Daoy (cell line): Measurements from ENCODE around the gene TMEM196. TPM values are rescaled to one million over a fixed set of nuclear protein-coding genes. Genes with fewer than 3 reads are reported as not detected.
A peak's percentile ranks its signal among the peaks of the same experiment; 100 is the strongest.
"Not testable (repeated sequence)": the region's sequence is repeated elsewhere in the genome, so short reads cannot be mapped to it uniquely, and the experiment has no call there.

ENCODE experiments used
- DNase-seq: peaks from one replicate; pipeline ENCODE4 v3.0.0-alpha.2; 2015; ENCODE audit warnings: low read depth
- total RNA-seq: library from RNA; depleted of rRNA; stranded (reverse); fragments of >200 nt; shearing (Covaris generic); gene quantifications from 2 replicates; pipeline ENCODE4 v1.2.3, GENCODE V29; 2014; rRNA removed

The TMEM196 gene
- total RNA-seq, 1 experiment from 2014 or later = not detected

DNA sequence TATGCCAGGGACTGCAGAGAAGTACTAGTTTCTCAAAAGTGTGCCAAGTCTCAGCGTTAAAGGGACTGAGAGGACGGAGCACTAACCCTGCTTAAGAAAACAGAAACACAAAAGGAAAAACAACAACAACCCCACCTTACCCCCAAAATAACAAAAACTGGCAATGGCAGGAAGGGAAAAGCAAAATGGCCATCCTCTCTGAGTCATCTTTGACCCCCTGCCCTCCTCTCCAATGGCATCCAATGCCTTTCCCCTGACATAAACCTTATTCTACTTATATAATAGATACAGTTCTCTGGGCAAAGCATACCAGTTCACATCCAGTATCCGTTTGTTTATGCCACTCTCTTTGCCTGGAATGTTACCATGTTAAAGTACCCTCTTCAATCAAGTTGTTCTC is 66.2 kb downstream of the TMEM196 start:
- peak; percentile 53 for DNase-seq

DNA sequence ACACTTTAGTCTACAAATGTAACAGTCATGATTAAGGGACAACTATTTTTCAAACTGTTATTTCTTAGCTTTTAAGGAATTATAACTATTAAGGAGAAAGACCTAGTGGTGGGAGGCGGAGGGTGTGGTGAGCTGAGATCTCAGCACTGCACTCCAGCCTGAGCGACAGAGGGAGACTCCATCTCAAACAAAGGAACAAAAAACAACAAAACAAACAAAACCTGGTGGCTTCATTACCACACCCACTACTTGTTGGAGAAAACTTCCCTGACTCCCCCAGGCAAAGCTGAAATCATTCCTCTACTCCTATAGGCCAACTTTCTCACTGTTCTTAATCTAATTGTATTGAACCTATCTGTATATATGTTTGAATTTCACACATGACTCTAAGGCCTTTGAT is 67.8 kb downstream of the TMEM196 start:
- no peak for DNase-seq

DNA sequence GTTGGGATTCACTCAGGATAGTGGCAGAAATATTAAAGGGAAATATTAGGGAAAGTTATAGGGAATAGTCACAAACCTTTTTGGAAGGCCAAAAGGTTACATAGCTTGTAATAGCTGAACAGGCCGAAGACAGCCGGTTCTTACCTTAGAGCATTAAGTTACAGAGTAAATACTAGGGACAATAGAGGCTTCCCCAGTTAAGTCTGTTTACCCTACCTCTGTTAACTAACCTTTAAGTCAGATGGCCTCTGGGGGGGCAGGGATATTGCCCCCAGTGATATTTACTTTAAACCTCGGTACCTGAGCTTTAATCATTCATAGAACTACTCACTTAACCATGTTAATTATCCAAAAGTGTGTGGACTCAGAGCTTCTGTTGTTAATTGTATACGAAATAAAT is 71.9 kb downstream of the TMEM196 start:
- no peak for DNase-seq

DNA sequence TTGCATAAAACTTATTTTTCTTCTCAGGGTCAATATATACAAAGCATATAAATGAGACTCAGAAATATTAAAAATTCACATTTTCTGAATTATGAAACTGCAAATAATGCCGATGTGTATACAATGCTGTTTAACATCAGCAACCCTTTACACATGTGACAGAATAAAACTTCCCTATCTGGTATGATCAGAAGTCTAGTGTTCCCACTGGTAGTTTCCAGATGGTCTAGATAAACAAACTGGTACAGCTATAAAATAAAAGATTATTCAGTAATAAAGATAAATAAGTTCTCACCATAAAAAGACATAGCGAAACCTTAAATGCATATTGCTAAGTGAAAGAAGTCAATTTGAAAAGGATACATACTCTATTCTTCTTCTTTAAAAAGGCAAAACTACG is 72.5 kb downstream of the TMEM196 start:
- DNase-seq = no peak

DNA sequence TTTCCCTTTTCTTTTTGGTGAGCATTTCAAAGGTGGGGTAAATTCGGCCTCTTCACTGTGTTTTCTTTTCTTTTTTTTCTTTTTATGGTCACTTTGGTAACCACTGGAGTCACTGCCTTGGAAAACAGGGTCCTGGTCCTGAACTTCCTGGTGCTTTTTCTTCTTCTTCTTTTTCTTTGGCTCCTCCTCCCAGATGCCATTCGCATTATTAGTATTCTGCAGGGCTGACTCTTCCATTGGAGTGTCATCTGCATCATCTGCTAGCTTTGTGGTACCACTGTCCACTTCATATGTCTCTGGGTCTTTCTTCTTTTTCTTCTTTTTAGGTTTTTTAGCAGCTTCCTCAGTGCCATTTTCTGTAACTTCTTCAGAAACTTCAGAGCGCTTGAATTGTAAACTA is 75.1 kb downstream of the TMEM196 start:
- no peak for DNase-seq

DNA sequence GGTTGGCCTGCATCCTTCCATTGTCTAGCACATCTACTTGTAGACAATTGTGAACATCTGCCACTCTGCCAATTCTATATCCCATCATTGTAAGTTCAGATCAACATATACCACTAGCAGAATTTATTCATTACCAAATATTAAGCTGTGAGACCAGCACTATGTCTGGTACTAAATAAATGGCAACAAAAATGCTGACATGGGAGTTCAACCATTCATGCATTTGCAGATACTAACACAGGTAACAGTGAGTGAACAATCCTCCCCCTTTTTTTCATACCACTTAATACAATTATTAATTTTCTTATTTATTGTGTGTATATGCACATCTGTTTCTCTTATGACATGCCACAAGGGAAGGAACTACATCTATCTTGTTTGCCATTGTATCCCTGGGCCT is 76.5 kb downstream of the TMEM196 start:
- DNase-seq = no peak

DNA sequence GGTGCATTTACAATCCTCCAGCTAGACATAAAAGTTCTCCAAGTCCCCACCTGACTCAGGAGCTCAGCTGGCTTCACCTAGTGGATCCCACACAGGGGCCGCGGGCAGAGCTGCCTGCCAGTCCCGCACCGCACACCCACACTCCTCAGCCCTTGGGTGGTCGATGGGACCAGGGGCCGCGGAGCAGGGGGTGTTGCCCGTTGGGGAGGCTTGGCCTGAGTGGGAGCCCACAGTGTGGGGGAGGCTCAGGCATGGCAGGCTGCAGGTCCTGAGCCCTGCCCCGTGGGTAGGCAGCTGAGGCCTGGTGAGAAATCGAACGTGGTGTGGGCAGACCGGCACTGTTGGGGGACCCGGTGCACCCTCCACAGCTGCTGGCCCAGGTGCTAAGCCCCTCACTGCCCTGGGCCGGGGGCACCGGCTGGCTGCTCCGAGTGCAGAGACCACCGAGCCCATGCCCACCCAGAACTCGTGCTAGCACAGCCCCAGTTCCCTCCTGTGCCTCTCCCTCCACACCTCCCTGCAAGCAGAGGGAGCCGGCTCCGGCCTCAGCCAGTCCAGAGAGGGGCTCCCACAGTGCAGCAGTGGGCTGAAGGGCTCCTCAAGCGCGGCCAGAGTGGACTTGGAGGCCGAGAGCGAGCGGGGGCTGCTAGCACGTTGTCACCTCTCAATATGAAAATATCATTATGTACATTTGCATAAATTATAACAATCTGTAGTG is 81.1 kb downstream of the TMEM196 start:
- DNase-seq = no peak

DNA sequence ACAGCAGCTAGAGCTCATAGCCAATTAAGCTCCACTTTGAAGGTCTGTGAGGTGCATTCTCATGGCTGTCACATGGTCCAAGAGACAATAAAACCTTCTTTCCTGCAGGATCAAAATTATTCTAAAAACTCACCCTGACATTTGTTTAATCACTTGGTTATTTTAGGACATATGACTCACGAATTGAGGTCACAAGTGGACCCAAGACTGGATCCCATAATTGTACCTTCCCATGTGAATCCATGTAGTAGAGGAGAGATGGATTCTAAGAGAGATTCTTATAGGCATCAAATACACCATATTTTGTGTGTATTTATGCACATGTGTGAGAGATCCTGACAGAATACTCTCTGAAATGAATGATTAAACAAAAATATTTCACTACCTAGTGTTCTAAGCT is 82.7 kb downstream of the TMEM196 start:
- DNase-seq = no peak

DNA sequence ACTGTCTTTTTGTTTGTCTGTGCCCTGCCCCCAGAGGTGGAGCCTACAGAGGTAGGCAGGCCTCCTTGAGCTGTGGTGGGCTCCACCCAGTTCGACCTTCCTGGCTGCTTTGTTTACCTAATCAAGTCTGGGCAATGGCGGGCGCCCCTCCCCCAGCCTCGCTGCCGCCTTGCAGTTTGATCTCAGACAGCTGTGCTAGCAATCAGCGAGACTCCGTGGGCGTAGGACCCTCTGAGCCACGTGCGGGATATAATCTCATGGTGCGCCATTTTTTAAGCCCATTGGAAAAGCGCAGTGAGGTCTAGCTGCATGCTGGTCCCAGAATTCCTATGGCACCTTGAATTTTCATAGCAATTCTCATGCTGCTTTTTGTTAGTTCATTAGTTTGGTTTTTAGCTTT is 84.3 kb downstream of the TMEM196 start:
- not testable (repeated sequence) for DNase-seq

DNA sequence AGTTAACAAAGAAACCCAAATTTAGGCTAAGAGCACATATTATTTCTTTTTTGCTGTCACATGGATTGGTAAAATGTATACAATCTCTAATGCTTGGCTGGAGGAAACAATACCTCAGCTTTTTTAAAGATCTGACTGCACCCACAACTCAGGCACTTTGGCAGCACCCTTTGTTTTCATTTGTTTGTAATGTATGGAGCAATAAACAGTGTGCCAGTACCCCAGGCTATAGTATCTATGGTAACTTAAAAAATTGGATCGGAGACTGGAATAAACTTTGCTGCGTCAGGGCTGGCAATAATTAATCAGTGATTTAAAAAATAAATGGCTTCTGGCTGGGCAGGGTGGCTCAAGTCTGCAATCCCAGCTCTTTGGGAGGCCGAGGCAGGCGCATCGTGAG is 91.8 kb downstream of the TMEM196 start:
- DNase-seq = no peak

DNA sequence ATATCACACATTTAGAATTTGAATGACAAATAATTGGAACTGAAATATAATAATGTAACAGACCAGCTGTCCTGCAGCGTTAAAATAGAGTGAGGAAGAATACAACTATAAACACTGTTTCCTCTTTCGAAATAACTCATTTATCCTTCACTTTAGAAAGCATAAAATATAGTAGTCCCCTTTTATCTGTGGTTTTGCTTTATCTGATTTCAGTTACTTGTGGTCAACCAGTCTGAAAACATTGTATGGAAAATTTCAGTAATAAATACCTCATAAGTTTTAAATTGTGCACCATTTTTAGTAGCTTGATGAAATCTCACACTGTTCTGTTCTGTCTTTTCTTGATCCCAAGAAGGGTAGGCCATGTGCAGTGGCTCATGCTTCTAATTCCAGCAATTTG is 96.2 kb downstream of the TMEM196 start:
- DNase-seq = no peak

DNA sequence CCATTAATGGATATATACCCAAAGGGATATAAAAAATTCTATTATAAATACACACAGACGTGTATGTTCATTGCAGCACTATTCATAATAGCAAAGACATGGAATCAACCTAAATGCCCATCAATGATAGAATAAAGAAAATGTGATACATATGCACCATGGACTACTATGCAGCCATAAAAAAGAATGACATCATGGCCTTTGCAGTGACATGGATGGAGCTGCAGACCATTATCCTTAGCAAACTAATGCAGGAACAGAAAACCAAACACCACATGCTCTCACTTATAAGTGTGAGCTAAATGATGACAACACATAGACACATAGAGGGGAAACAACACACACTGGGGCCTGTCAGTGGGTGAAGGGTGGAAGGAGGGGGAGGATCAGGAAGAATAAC is 97.6 kb downstream of the TMEM196 start:
- no peak for DNase-seq

DNA sequence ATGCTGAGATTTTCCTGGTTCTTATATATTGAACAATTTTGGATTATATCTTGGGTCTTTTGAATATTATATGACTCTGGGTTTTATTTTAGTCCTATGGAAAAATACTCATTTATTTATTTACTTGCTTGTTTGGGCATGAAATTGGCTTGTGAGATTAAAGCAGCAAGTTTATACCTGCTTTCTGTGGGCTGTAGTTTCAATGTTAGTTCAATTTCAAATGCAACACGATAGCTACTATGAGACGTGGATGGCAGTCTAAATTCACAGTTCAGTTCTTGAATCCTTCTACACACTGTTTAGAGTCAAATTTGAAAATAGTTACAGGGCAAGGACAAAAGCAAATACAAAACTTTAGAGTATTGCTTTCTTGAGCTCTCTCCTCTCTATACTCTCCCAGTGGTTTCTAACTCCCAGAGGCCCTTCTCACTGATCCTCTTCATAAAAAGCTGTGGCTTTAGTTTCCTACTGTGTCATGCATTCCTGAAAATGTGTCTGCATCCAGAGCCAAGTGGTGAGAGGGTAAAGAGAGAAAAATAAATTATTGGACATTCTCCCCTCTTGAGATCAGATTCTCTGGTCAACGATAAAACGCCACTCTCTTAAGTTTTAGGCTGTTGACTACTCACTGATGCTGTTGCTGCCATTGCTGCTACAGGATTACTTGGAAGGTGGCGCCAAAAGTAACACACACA is 99.0 kb downstream of the TMEM196 start:
- DNase-seq = peak; percentile 40

DNA sequence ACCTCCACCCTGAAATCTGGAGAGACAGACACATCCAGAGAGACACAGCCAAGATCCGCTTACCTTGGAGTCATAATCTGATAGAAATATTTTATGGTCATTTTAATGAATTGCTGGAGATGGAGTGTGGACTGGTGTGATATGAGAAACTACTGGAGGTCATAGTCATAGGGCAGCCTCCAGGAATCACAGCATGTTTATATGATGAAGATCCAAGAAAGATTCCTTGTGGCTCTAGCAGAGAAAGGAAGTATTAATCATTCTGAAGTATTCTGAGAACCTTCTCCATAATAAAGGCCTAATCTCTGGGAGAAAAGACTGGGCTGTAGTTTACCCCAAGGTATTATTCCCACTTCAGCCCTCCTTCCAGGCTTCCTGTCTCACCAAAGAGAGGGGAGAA is 102.6 kb downstream of the TMEM196 start:
- DNase-seq = no peak

Other genes with a start within 250 kb of the TMEM196 start
- gene POLR1F, start 64.6 kb downstream of the TMEM196 start, total RNA-seq = 50.9 and 61.2 TPM in 2 replicates